ENCODE results near the gene ZNF358. TPM values are rescaled to one million over a fixed set of nuclear protein-coding genes. Genes with fewer than 3 reads are reported as not detected.

The ZNF358 gene
- total RNA-seq, 2 donors from 2014 or later = 44.5 to 88.9 TPM

DNA sequence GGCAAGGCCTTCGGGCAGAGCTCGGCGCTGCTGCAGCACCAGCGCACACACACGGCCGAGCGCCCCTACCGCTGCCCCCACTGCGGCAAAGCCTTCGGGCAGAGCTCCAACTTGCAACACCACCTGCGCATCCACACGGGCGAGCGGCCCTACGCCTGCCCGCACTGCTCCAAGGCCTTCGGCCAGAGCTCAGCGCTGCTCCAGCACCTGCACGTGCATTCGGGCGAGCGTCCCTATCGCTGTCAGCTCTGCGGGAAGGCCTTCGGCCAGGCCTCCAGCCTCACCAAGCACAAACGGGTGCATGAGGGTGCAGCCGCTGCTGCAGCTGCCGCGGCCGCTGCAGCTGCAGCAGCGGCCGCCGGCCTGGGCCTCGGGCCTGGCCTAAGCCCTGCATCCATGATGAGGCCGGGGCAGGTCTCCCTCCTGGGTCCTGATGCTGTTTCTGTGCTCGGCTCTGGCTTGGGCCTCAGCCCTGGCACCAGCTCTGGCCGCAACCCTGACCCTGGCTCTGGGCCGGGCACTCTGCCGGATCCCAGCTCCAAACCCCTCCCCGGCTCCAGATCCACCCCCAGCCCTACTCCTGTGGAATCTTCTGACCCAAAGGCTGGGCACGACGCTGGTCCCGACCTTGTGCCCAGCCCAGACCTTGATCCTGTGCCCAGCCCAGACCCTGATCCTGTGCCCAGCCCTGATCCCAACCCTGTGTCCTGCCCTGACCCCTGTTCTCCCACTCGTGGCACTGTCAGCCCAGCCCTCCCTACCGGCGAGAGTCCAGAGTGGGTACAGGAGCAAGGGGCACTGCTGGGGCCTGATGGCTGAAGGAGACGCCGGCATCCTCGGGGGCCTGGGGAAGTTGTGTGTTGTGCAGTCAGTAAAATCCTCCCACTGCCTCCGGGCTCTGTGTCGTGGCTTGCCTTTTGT lies 4.5 kb downstream of the ZNF358 start:
- Histone ChIP-seq H3K27me3 (replicated peaks; ENCODE audit: insufficient read depth) (no peaks in the 10 kb centered on the region), H3K4me3 (no peak overlapping the region), H3K36me3 (peaks cover 5% of the 10 kb centered on the region), H3K9me3 (no peaks in the 10 kb centered on the region), H3K4me1 (ENCODE audit: control insufficient read depth in 1 of 2, low read depth in 2 of 2) (peaks cover 17 to 64% of the 10 kb centered on the region in 2 donors), H3K27ac (peak overlapping the region in 1 of 2 donors; percentile 37)
- DNase-seq (ENCODE audit: low spot score) (no peak), ATAC-seq (ENCODE audit: insufficient number of reproducible peaks, low FRiP score, low read depth) (no peak)
- TF ChIP-seq, protein P1, sequence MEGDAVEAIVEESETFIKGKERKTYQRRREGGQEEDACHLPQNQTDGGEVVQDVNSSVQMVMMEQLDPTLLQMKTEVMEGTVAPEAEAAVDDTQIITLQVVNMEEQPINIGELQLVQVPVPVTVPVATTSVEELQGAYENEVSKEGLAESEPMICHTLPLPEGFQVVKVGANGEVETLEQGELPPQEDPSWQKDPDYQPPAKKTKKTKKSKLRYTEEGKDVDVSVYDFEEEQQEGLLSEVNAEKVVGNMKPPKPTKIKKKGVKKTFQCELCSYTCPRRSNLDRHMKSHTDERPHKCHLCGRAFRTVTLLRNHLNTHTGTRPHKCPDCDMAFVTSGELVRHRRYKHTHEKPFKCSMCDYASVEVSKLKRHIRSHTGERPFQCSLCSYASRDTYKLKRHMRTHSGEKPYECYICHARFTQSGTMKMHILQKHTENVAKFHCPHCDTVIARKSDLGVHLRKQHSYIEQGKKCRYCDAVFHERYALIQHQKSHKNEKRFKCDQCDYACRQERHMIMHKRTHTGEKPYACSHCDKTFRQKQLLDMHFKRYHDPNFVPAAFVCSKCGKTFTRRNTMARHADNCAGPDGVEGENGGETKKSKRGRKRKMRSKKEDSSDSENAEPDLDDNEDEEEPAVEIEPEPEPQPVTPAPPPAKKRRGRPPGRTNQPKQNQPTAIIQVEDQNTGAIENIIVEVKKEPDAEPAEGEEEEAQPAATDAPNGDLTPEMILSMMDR (IDR thresholded peaks at IDR 0.05) = no peak

DNA sequence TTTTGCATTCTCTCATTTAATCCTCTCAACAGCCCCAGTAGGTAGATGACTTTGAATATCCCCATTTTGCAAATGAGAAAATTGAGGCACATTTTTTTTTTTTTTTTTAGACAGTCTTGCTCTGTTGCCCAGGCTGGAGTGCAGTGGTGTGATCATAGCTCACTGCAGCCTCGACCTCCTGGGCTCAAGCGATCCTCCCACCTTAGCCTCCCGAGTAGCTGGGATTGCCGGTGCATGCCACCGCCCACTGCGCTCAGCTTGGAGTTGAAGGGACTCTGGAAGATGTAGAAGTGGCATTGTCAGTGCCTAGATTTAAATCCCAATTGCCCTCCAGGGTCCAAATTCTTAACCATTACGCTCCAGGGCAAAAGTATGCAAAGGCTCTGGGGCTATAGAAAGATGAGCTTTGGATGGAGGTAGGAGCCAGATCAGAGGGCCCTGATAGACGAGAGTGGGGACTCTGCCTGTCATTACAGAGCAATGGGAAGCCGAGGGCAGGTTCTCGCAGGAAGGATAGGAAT lies 5.7 kb downstream of the ZNF358 start:
- peak overlapping the region; percentile 98 for H3K4me3 ChIP-seq
- H3K27me3 ChIP-seq (replicated peaks; ENCODE audit: insufficient read depth) = no peaks in the 10 kb centered on the region
- no peak for ATAC-seq (ENCODE audit: insufficient number of reproducible peaks, low FRiP score, low read depth)
- peaks cover 11% of the 10 kb centered on the region for H3K36me3 ChIP-seq
- TF ChIP-seq, protein P1 (IDR thresholded peaks at IDR 0.05) = no peak
- H3K4me1 ChIP-seq (ENCODE audit: control insufficient read depth in 1 of 2, low read depth in 2 of 2) = peaks cover 17 to 57% of the 10 kb centered on the region in 2 donors
- DNase-seq (ENCODE audit: low spot score) = no peak
- no peaks in the 10 kb centered on the region for H3K9me3 ChIP-seq
- peak overlapping the region; percentile 4 to 51 for H3K27ac ChIP-seq

DNA sequence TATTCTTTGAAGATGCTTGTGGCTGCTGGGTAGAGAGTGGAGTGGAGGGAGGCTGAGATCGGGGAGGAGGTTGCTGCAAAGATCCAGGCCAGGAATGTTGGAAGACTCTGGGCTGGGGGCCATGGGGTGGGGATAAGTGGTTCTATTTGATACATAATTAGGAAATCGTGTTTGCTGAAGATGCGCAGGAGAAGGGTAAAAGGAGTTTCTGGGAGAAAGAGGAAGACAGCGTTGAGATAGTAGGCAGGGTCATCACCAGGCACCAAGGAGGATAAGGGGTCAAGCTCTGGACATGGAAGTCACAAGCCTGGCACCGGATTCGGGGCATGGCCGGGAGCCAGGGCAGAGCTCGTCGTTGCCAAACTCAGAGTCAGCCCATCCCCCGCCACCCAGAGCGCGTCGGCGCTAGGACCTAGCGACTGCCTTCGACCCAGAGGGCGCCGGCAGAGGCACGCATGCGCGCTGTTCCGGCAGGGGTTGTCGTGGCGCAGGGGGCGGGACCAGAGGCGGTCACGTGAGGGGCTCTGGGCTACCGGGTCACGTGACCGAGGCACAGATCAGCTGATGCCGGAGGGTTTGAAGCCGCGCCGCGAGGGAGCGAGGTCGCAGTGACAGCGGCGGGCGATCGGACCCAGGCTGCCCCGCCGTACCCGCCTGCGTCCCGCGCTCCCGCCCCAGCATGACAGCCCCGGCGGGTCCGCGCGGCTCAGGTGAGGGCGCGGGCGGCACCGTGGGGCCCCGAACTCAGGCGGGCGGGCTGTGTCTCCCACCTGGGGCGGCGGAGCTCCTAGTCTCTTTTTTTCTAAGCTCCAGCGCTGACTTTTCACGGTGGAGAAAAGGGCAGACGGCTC lies 6.4 kb downstream of the ZNF358 start, which contains the start of gene MCOLN1:
Gene MCOLN1, plus strand, starts transcription at position 553 of the 851 bp plus-strand sequence. Its CDS starts 127 bp downstream, at position 680.
- H3K4me1 ChIP-seq (ENCODE audit: control insufficient read depth in 1 of 2, low read depth in 2 of 2) = peaks cover 14 to 50% of the 10 kb centered on the region in 2 donors
- no peaks in the 10 kb centered on the region for H3K9me3 ChIP-seq
- H3K4me3 ChIP-seq = peak within 1 kb of the TSS; percentile 98
- no peaks in the 10 kb centered on the region for H3K27me3 ChIP-seq (replicated peaks; ENCODE audit: insufficient read depth)
- DNase-seq (ENCODE audit: low spot score) = peak; percentile 100
- peak within 1 kb of the TSS; percentile 4 to 51 for H3K27ac ChIP-seq
- H3K36me3 ChIP-seq = peaks cover 11% of the 10 kb centered on the region
- ATAC-seq (ENCODE audit: insufficient number of reproducible peaks, low FRiP score, low read depth) = peak; percentile 88
- TF ChIP-seq, protein P1 (IDR thresholded peaks at IDR 0.05) = no peak

DNA sequence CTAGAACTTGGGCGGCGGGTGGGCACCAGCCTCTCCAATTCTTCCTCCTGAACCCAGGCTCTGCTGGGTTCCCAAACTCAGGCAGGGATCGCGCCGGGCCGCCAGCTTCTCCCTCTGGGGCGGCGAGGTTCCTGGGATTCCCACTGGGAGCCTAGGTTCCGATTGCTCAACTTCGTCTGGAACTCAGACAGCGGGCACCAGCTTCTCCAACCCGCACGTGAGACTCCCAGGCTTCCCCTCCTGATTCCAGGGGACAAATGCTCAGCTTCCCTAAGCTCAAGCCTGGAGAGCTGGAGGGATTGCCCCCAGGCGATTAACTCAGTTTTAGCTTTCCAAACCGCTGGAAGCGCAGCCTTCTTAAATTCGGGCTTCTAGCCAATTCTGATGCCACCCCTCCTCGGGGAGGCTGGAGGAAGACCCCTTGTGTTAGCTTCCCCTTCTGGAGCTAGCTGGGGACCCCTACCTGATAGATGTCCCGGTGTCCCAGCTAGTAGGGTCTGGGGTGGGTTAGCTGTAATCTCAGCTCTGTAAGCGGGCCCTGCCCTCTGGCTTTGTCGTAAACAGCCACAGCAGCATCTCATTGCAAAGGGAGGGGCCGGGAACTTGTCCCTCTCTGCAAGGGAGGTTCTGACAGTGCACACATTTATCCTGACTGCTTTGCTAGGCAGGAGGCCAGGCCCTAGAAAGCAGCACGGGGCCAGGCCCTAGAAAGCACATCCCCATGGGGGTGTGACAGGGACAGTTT lies 7.2 kb downstream of the ZNF358 start:
- Histone ChIP-seq H3K27me3 (replicated peaks; ENCODE audit: insufficient read depth) (no peaks in the 10 kb centered on the region), H3K4me3 (peak overlapping the region; percentile 98), H3K9me3 (no peaks in the 10 kb centered on the region), H3K27ac (peak overlapping the region in 1 of 2 donors; percentile 15), H3K36me3 (peaks cover 11% of the 10 kb centered on the region), H3K4me1 (ENCODE audit: control insufficient read depth in 1 of 2, low read depth in 2 of 2) (peaks cover 14 to 42% of the 10 kb centered on the region in 2 donors)
- no peak for DNase-seq (ENCODE audit: low spot score)
- TF ChIP-seq, protein P1 (IDR thresholded peaks at IDR 0.05) = no peak
- no peak for ATAC-seq (ENCODE audit: insufficient number of reproducible peaks, low FRiP score, low read depth)
